Panc1 (cell line): Measurements from ENCODE around the gene TM4SF4.

Source experiments
- POLR2AphosphoS5 ChIP-seq: IDR thresholded peaks from 2 replicates; pipeline ENCODE4 v1.6.1; 2012; ENCODE audit warnings: mild to moderate bottlenecking, low read depth, low read length, moderate library complexity
- TCF7L2 ChIP-seq: IDR thresholded peaks from 2 replicates; pipeline ENCODE4 v1.6.1; 2011; ENCODE audit warnings: mild to moderate bottlenecking, low read depth, low read length, inconsistent platforms
- TF ChIP-seq, protein P1 (sequence below): fragments of 450-650 bp; IDR thresholded peaks from 2 replicates; pipeline ENCODE4 v1.5.1; 2017; ENCODE audit warnings: mild to moderate bottlenecking

DNA sequence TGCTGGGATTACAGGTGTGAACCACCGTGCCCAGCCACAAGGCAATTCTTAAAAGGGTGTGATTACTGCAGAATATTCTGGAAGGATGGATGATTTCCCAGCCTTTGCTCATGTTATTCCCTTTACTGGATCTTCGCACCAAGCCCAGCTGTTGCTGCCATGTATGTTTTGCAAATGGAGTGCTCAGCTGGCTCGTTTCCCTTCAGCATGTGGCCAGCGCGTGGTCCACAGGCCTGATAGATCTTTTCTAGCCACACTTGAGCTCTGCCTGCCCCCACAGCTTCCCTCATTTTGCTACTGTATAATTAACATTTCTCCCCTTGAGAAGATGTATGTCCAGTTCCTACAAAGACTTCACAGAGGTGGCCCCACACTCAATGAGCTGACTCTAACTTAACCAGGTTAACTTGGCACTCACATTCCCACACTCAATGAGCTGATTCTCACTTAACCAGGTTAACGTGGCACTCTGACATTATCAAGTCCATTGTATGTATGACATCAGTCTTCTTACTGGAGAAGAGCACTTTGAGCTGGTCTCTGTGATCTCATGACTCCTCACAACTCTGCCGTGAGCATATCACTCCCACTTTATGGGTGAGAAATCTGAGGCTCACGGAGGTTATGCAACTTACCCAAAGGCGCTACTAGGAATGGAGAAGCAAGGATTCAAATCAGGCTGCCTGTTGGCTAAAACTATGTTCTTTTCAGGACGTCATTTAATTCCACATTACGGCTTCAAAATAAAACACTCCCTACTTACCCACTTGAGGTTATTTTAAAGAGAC, 49.2 kb downstream of the TM4SF4 start:
- TF ChIP-seq, protein P1, sequence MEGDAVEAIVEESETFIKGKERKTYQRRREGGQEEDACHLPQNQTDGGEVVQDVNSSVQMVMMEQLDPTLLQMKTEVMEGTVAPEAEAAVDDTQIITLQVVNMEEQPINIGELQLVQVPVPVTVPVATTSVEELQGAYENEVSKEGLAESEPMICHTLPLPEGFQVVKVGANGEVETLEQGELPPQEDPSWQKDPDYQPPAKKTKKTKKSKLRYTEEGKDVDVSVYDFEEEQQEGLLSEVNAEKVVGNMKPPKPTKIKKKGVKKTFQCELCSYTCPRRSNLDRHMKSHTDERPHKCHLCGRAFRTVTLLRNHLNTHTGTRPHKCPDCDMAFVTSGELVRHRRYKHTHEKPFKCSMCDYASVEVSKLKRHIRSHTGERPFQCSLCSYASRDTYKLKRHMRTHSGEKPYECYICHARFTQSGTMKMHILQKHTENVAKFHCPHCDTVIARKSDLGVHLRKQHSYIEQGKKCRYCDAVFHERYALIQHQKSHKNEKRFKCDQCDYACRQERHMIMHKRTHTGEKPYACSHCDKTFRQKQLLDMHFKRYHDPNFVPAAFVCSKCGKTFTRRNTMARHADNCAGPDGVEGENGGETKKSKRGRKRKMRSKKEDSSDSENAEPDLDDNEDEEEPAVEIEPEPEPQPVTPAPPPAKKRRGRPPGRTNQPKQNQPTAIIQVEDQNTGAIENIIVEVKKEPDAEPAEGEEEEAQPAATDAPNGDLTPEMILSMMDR, result no peak
- TF ChIP-seq TCF7L2, result no peak
- TF ChIP-seq POLR2AphosphoS5, result no peak; the same call in 1 of the 2 replicates
